ENCODE data around the gene CNTNAP1. TPM values are rescaled to one million over a fixed set of nuclear protein-coding genes. Genes with fewer than 3 reads are reported as not detected.

Gene CNTNAP1
- total and polyA plus RNA-seq, 11 donors = 1.3 to 17.9 (median 3.1) TPM

DNA sequence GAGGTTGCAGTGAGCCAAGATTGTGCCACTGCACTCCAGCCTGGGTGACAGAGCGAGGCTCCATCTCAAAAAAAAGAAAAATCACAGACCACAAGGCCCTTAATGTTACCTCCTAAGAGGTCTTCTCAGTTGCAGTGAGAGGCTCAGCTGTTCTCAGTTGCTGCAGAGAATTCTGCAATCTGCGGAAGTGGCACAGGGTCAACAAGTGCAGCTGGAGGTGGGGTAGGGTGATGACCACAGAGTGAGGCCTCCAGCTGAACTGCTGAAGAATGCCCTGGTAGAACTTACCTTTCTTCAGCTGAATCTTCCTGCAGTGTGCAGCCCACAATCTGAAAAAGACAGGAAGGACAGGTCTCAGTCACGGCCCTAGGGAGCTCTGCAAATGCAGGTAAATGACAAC is 26.3 kb downstream of the CNTNAP1 start:
- Histone ChIP-seq H3K4me3 (no peak overlapping the region), H3K4me1 (no peaks in the 10 kb centered on the region), H3K9me3 (no peaks in the 10 kb centered on the region), H3K27me3 (no peaks in the 10 kb centered on the region), H3K27ac (no peak overlapping the region), H3K36me3 (peaks cover 11 to 100% (median 100%) of the 10 kb centered on the region in 9 donors)
- intact Hi-C loops (cut with DNase I) = no loop called here
- DNase-seq = no peak
- no peak for TF ChIP-seq POLR2A (IDR thresholded peaks at IDR 0.05)
- TF ChIP-seq, protein P1, sequence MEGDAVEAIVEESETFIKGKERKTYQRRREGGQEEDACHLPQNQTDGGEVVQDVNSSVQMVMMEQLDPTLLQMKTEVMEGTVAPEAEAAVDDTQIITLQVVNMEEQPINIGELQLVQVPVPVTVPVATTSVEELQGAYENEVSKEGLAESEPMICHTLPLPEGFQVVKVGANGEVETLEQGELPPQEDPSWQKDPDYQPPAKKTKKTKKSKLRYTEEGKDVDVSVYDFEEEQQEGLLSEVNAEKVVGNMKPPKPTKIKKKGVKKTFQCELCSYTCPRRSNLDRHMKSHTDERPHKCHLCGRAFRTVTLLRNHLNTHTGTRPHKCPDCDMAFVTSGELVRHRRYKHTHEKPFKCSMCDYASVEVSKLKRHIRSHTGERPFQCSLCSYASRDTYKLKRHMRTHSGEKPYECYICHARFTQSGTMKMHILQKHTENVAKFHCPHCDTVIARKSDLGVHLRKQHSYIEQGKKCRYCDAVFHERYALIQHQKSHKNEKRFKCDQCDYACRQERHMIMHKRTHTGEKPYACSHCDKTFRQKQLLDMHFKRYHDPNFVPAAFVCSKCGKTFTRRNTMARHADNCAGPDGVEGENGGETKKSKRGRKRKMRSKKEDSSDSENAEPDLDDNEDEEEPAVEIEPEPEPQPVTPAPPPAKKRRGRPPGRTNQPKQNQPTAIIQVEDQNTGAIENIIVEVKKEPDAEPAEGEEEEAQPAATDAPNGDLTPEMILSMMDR (IDR thresholded peaks at IDR 0.05) = no peak
- WGBS, 4 donors = 96 to 100% (median 96%) methylated on average over 3 of the region's 3 CpGs
- ATAC-seq = no peak

DNA sequence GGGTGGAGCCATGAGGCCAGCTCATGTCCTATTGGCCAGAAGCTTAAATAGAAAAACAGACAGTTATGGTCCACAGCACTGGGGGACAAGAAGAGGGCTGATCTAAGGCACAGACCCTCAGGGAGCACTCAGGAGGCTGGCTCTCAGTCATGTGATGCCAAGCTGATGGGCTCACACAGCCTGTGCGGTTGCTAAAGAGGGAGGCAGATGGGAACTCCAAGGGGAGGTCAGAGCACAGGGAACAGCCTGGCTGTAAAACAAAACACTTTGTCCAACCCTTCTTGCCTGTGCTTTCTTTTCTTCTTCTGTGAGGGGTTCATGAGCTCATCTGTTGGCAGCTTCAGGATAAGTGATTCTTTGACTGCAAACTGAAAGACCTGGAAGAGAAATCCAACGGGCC is 27.2 kb downstream of the CNTNAP1 start:
- H3K4me1 ChIP-seq = no peaks in the 10 kb centered on the region
- WGBS, 4 donors = 64 to 75% (median 68%) methylated on average over 2 of the region's 2 CpGs
- no peaks in the 10 kb centered on the region for H3K9me3 ChIP-seq
- DNase-seq (no peak), ATAC-seq (no peak)
- TF ChIP-seq POLR2A (IDR thresholded peaks at IDR 0.05) = no peak
- TF ChIP-seq, protein P1 (IDR thresholded peaks at IDR 0.05) = no peak
- no peaks in the 10 kb centered on the region for H3K27me3 ChIP-seq
- H3K36me3 ChIP-seq = peaks cover 9 to 100% (median 100%) of the 10 kb centered on the region in 9 donors
- no peak overlapping the region for H3K27ac ChIP-seq
- no peak overlapping the region for H3K4me3 ChIP-seq
- intact Hi-C loops (cut with DNase I) = no loop called here

DNA sequence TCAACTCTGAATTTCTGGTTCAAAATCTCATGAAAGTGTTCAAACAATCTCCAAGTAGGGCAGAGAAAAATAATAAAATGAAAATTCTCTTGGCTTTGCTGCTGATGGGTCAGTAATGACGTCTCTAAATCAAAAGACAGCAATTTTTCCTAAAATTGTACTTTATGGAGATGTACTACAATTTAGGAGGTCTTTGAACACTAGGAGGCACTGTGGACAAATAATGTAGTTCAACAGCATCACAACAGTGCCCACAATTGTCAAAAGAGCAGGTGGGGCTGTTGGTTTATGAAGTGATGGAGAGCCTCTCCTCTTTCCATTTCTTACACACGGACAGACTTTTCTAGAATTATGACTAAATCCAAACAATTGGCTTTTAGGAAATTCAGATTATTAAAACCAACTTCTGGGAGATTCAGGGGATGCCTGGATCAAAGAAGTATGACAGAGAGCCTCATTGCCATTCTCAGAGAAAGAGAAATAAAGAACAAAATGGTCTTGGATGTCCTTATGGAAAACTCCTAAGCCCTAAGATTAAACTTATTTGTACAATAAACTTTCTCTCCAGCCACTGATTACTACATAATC is 38.8 kb downstream of the CNTNAP1 start:
- peak; percentile 63 to 83 (median 80) for ATAC-seq
- WGBS, 4 donors = 15 to 22% (median 17%) methylated on average over 2 of the region's 2 CpGs
- no peak overlapping the region for H3K27ac ChIP-seq

DNA sequence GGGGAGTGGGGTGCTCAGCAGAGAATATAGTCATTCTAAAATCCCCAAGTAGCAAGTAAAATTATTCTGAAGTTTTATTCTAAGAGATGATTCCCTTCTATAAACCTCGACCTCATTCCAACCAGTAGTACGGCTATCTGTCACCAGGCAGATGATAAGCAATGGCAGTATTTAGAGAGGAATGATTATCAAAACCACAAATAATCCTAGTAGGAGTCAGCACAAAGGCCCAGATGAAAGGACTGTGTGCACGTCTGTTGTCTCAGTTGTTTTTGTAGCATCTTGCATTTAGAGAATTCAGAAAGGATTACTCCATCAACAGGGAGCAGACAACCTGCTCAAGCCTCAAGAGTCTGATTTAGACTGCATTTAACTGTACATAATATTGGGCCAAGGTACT is 41.3 kb downstream of the CNTNAP1 start:
- TF ChIP-seq, protein P1 (IDR thresholded peaks at IDR 0.05) = no peak
- no peak for TF ChIP-seq POLR2A (IDR thresholded peaks at IDR 0.05)

More for the DNA sequence above, 38.8 kb downstream of the CNTNAP1 start:
- DNase-seq = peak in 1 of 5 donors; percentile 40
- no peak overlapping the region for H3K4me3 ChIP-seq
- peaks cover 0 to 3% (median 0%) of the 10 kb centered on the region in 12 donors for H3K4me1 ChIP-seq
- TF ChIP-seq, protein P1 (IDR thresholded peaks at IDR 0.05) = peak; percentile 55 to 81 (median 68)
- TF ChIP-seq POLR2A (IDR thresholded peaks at IDR 0.05) = no peak
- H3K27me3 ChIP-seq = no peaks in the 10 kb centered on the region
- H3K9me3 ChIP-seq = no peaks in the 10 kb centered on the region
- intact Hi-C loops (cut with DNase I) = loop anchor here in 9 of 10 donors (1.0 to 10.0 kb wide), 9 partner anchors 41 to 224 kb away; partner anchors contain the start of genes BECN1 (in 7 of the 9) and RAMP2 (in 1 of the 9)
- peaks cover 0 to 100% (median 99%) of the 10 kb centered on the region in 9 donors for H3K36me3 ChIP-seq

More for the DNA sequence above, 41.3 kb downstream of the CNTNAP1 start:
- H3K9me3 ChIP-seq = no peaks in the 10 kb centered on the region
- peaks cover 0 to 3% (median 0%) of the 10 kb centered on the region in 12 donors for H3K4me1 ChIP-seq
- H3K27me3 ChIP-seq = no peaks in the 10 kb centered on the region
- no peak for ATAC-seq
- no peak overlapping the region for H3K27ac ChIP-seq
- no peak overlapping the region for H3K4me3 ChIP-seq
- intact Hi-C loops (cut with DNase I) = loop anchor here in 9 of 10 donors (2.0 to 10.0 kb wide), 6 partner anchors 39 to 221 kb away; partner anchors contain the start of genes BECN1 (in 5 of the 9) and RAMP2 (in 1 of the 9)
- DNase-seq = no peak
- WGBS, 4 donors = 48 to 60% (median 52%) methylated on average over 3 of the region's 3 CpGs
- peaks cover 0 to 100% (median 99%) of the 10 kb centered on the region in 9 donors for H3K36me3 ChIP-seq
